Ovary (tissue), 9 donors: Measurements from ENCODE around the gene TNFSF18. TPM values are rescaled to one million over a fixed set of nuclear protein-coding genes. Genes with fewer than 3 reads are reported as not detected.

Experiments used
- DNase-seq, 5 donors: peaks; one replicate each; pipeline ENCODE4 v3.0.0-alpha.2; 2019 to 2020
- H3K27ac ChIP-seq, 2 donors: fragments of 200-600 bp; one replicate each; pipeline versions ENCODE4 v1.5.1 to v1.8.0; 2019 to 2022
- H3K27me3 ChIP-seq: fragments of 200-600 bp; one replicate; pipeline ENCODE4 v1.8.0; 2022
- H3K36me3 ChIP-seq: fragments of 200-600 bp; sonication (generic); one replicate; pipeline ENCODE4 v1.5.1; 2019
- H3K4me1 ChIP-seq: one replicate; pipeline ENCODE4 v1.8.1; 2013; ENCODE audit warnings: mild to moderate bottlenecking, moderate library complexity; ENCODE audit not compliant: insufficient read depth
- H3K4me3 ChIP-seq: fragments of 200-600 bp; sonication (generic); one replicate; pipeline ENCODE4 v1.5.1; 2017
- H3K9me3 ChIP-seq, 2 donors: fragments of 200-600 bp in 1 of 2; sonication (generic) in 1 of 2; one replicate each; pipeline versions ENCODE4 v1.5.1 to v1.8.1; 2013 to 2019; ENCODE audit warnings: mild to moderate bottlenecking in 1 of 2, moderate library complexity in 1 of 2
- CTCF ChIP-seq, 3 donors: fragments of 450-650 bp in 2 of 3; fragments of 200-600 bp in 1 of 3; IDR thresholded peaks; one replicate each; pipeline versions ENCODE4 v1.5.1 to v1.8.0; 2016 to 2022; ENCODE audit warnings: antibody characterized with exemption in 3 of 3, mild to moderate bottlenecking in 1 of 3
- EP300 ChIP-seq: sonication (generic); formaldehyde crosslinking; IDR thresholded peaks from one replicate; pipeline ENCODE4 v1.6.1; 2017; ENCODE audit warnings: antibody characterized with exemption
- POLR2A ChIP-seq: fragments of 450-650 bp; IDR thresholded peaks from one replicate; pipeline ENCODE4 v1.6.1; 2017; ENCODE audit warnings: antibody characterized with exemption, mild to moderate bottlenecking, moderate library complexity
- WGBS, 3 donors: extraction: QIAGEN DNeasy Blood & Tissue Kit in 1 of 3; methylation state at CpG; one replicate each; pipeline versions ENCODE4 v1.1.5 to v1.1.7; 2013 to 2017; 5-methylcytosine and 5-hydroxymethylcytosine counted together
- intact Hi-C, 4 donors: fragments of 100-400 bp; cut with DNase I; formaldehyde crosslinking; loops; one replicate each; pipeline versions ENCODE4 v1.11.0 to v1.15.1; 2022 to 2023
- polyA plus RNA-seq, 2 donors: library from polyadenylated mRNA; stranded (reverse); fragments of 200-250 nt in 1 of 2; fragments of 350-450 nt in 1 of 2; fragmentation: Illumina TruSeq in 1 of 2; extraction: RNeasy Lipid Tissue Mini Kit (QIAGEN cat#74804) in 1 of 2; gene quantifications; one replicate each; pipeline ENCODE4 v1.2.3, GENCODE V29; 2013 to 2014
- total RNA-seq, 7 donors: library from RNA; depleted of rRNA in 2 of 7; stranded (reverse); fragments of >200 nt in 2 of 7; fragmentation: NEBNext Ultra II Directional in 3 of 7; extraction: Animal tissue kit (Norgen Biotek cat#: 25700) in 3 of 7; gene quantifications; one replicate each; pipeline versions ENCODE4 v1.1.0 to v1.2.4, GENCODE V29; 2016 to 2023
- donor health status: DM: no; HTN: no; CAD: no; lungs with moderate emphysema.
- donor health status: DM: no; HTN: no; CAD: no.
- donor health status: Bipolar disorder and iron deficiency.
- donor health status: DM: yes; HTN: yes; CAD: no.
- donor health status: DM: no; HTN: no; CAD: no.
- donor health status: DM: yes; HTN: yes; CAD: no.

The TNFSF18 gene
- total and polyA plus RNA-seq, 9 donors, result 0.10 to 0.11 TPM; not detected in 7

GRCh38 chr1:173020138-173020750 lies 30.5 kb downstream of the TNFSF18 start:
- no peak overlapping the region for H3K4me3 ChIP-seq
- H3K27me3 ChIP-seq, result no peaks in the 10 kb centered on the region
- no peaks in the 10 kb centered on the region for H3K4me1 ChIP-seq
- intact Hi-C loops, result no loop called here
- H3K36me3 ChIP-seq, result no peaks in the 10 kb centered on the region
- TF ChIP-seq EP300 (no peak), POLR2A (no peak), CTCF (IDR thresholded peaks at IDR 0.05) (no peak)
- H3K9me3 ChIP-seq, result no peaks in the 10 kb centered on the region
- DNase-seq, result no peak
- 84 to 87% (median 86%) methylated on average over 5 of the region's 5 CpGs for WGBS, 3 donors
- no peak overlapping the region for H3K27ac ChIP-seq

GRCh38 chr1:173017792-173018191 lies 32.9 kb downstream of the TNFSF18 start:
- Histone ChIP-seq H3K27me3 (no peaks in the 10 kb centered on the region), H3K4me3 (no peak overlapping the region), H3K36me3 (no peaks in the 10 kb centered on the region), H3K27ac (no peak overlapping the region), H3K4me1 (no peaks in the 10 kb centered on the region), H3K9me3 (no peaks in the 10 kb centered on the region)
- no peak for TF ChIP-seq POLR2A
- no peak for TF ChIP-seq EP300
- TF ChIP-seq CTCF (IDR thresholded peaks at IDR 0.05), result no peak
- intact Hi-C loops, result no loop called here
- WGBS, 3 donors, result 17 to 35% (median 24%) methylated on average over 4 of the region's 4 CpGs
- DNase-seq, result no peak

- no peaks in the 10 kb centered on the region for H3K27me3 ChIP-seq
- DNase-seq, result no peak
- H3K27ac ChIP-seq, result no peak overlapping the region
- no peak for TF ChIP-seq POLR2A
- TF ChIP-seq CTCF (IDR thresholded peaks at IDR 0.05), result no peak
- TF ChIP-seq EP300, result no peak
- H3K4me3 ChIP-seq, result no peak overlapping the region
- no peaks in the 10 kb centered on the region for H3K9me3 ChIP-seq
- no peaks in the 10 kb centered on the region for H3K36me3 ChIP-seq
- no peaks in the 10 kb centered on the region for H3K4me1 ChIP-seq
- intact Hi-C loops, result no loop called here
- WGBS, 3 donors, result 71 to 95% (median 94%) methylated on average over 1 of the region's 1 CpG
These were observed 34.3 kb downstream of the TNFSF18 start for GRCh38 chr1:173016419-173016818.

- H3K36me3 ChIP-seq, result no peaks in the 10 kb centered on the region
- no peak for DNase-seq
- TF ChIP-seq POLR2A, result no peak
- no peak for TF ChIP-seq EP300
- TF ChIP-seq CTCF (IDR thresholded peaks at IDR 0.05), result no peak
- intact Hi-C loops, result no loop called here
- no peak overlapping the region for H3K27ac ChIP-seq
- 82 to 87% (median 86%) methylated on average over 1 of the region's 1 CpG for WGBS, 3 donors
- H3K4me3 ChIP-seq, result no peak overlapping the region
- H3K9me3 ChIP-seq, result no peaks in the 10 kb centered on the region
- H3K4me1 ChIP-seq, result no peaks in the 10 kb centered on the region
- H3K27me3 ChIP-seq, result no peaks in the 10 kb centered on the region
These were observed 35.1 kb downstream of the TNFSF18 start for GRCh38 chr1:173015629-173016028.
